GM12892 (cell line): ENCODE measurements around the gene ALOXE3.

Experiments used
- POLR2A ChIP-seq: IDR thresholded peaks from 2 replicates; pipeline ENCODE4 v1.6.1; 2011; ENCODE audit warnings: low read depth, low read length, control low read depth
- POLR2AphosphoS5 ChIP-seq: IDR thresholded peaks from 2 replicates; pipeline ENCODE4 v1.6.1; 2011; ENCODE audit warnings: low read depth, low read length, control low read depth

- no peak for TF ChIP-seq POLR2A
- TF ChIP-seq POLR2AphosphoS5 = no peak
Observed at GRCh38 chr17:8121681-8122421, 3.5 kb upstream of the ALOXE3 start.
